PC-3 (cell line): Measurements from ENCODE around the gene FRAT1.

Experiments used
- EZH2 ChIP-seq: fragments of 300-600 bp; sonication (generic); IDR thresholded peaks from one replicate; pipeline ENCODE4 v1.6.1; 2017; ENCODE audit warnings: antibody characterized with exemption, mild to moderate bottlenecking, low read length; ENCODE audit not compliant: unreplicated experiment
- TF ChIP-seq, protein P1 (sequence below): fragments of 300-600 bp; sonication (generic); conservative IDR thresholded peaks from 2 replicates; pipeline ENCODE4 v1.5.1; 2017; ENCODE audit warnings: antibody characterized with exemption, low read depth, mild to moderate bottlenecking, low read length

DNA sequence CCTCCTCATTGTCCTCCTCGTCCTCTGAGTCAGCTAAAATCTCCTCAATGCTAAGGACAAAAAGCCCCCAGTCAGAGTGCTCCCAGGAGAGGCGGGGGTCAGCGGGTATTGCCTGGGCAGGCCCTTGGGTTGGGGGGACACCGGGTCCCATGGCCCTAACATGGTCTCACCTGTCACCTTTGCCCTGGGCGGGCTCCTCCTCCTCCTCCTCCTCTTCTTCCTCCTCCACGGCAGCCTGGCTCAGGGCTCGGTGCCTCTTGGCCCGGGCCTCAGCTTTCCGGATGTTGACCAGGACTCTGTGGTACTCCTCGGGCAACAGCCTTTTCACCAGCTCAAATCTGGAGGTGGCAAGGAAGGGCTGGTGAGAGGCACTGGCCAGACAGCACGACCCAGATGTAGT, 47.5 kb downstream of the FRAT1 start:
- TF ChIP-seq, protein P1, sequence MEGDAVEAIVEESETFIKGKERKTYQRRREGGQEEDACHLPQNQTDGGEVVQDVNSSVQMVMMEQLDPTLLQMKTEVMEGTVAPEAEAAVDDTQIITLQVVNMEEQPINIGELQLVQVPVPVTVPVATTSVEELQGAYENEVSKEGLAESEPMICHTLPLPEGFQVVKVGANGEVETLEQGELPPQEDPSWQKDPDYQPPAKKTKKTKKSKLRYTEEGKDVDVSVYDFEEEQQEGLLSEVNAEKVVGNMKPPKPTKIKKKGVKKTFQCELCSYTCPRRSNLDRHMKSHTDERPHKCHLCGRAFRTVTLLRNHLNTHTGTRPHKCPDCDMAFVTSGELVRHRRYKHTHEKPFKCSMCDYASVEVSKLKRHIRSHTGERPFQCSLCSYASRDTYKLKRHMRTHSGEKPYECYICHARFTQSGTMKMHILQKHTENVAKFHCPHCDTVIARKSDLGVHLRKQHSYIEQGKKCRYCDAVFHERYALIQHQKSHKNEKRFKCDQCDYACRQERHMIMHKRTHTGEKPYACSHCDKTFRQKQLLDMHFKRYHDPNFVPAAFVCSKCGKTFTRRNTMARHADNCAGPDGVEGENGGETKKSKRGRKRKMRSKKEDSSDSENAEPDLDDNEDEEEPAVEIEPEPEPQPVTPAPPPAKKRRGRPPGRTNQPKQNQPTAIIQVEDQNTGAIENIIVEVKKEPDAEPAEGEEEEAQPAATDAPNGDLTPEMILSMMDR = no peak
- no peak for TF ChIP-seq EZH2
